CD4-positive, CD25-positive, alpha-beta regulatory T cell (primary cell): Measurements from ENCODE around the gene RABGAP1L. TPM values are rescaled to one million over a fixed set of nuclear protein-coding genes. Genes with fewer than 3 reads are reported as not detected.

Experiments
- ATAC-seq, 2 donors: fragments of 150-1000 bp; cut with Tn5 transposase; one replicate each; pipeline ENCODE4 v1.10.0; 2021; ENCODE audit warnings: low read depth in 2 of 2, moderate number of reproducible peaks in 2 of 2, moderate library complexity in 1 of 2
- DNase-seq, 3 donors: peaks; one replicate each; pipeline versions ENCODE4 v3.0.0 to v3.0.0-alpha.2; 2012 to 2022; ENCODE audit warnings: mixed read lengths in 1 of 3
- H3K27ac ChIP-seq: one replicate; pipeline ENCODE4 v1.7.0; 2013; ENCODE audit warnings: mild to moderate bottlenecking, low read length; ENCODE audit not compliant: insufficient read depth, poor library complexity, severe bottlenecking
- H3K27me3 ChIP-seq: one replicate; pipeline ENCODE4 v1.7.0; 2013; ENCODE audit warnings: low read length; ENCODE audit not compliant: control insufficient read depth, insufficient read depth
- H3K36me3 ChIP-seq: one replicate; pipeline ENCODE4 v1.7.0; 2013; ENCODE audit warnings: mild to moderate bottlenecking, low read length, moderate library complexity; ENCODE audit not compliant: control insufficient read depth, insufficient read depth
- H3K4me1 ChIP-seq: 2 replicates; pipeline ENCODE4 v1.7.0; 2013; ENCODE audit warnings: mild to moderate bottlenecking, low read length; ENCODE audit not compliant: insufficient read depth, control insufficient read depth, poor library complexity, severe bottlenecking
- H3K4me3 ChIP-seq: one replicate; pipeline ENCODE4 v1.7.0; 2013; ENCODE audit warnings: low read depth, mild to moderate bottlenecking, low read length, moderate library complexity
- H3K9me3 ChIP-seq, 2 experiments: 1 replicate in 1 of 2; 2 replicates in 1 of 2; pipeline ENCODE4 v1.7.0; 2013; ENCODE audit warnings: low read length in 2 of 2, mild to moderate bottlenecking in 1 of 2, moderate library complexity in 1 of 2; ENCODE audit not compliant: control insufficient read depth in 2 of 2
- H3K27ac Mint-ChIP-seq, 3 donors: one replicate each; pipeline ENCODE4 v1.8.0; 2020 to 2022; ENCODE audit warnings: mild to moderate bottlenecking in 3 of 3, mixed read lengths in 3 of 3, moderate library complexity in 2 of 3
- H3K27me3 Mint-ChIP-seq: one replicate; pipeline ENCODE4 v1.8.0; 2022; ENCODE audit warnings: mild to moderate bottlenecking, mixed read lengths
- H3K36me3 Mint-ChIP-seq: one replicate; pipeline ENCODE4 v1.8.0; 2020; ENCODE audit warnings: mixed read lengths
- H3K4me1 Mint-ChIP-seq, 4 donors: one replicate each; pipeline ENCODE4 v1.8.0; 2020 to 2022; ENCODE audit warnings: mixed read lengths in 4 of 4, mild to moderate bottlenecking in 1 of 4
- H3K4me3 Mint-ChIP-seq, 4 donors: one replicate each; pipeline ENCODE4 v1.8.0; 2020 to 2022; ENCODE audit warnings: mild to moderate bottlenecking in 4 of 4, mixed read lengths in 4 of 4, moderate library complexity in 3 of 4
- H3K9me3 Mint-ChIP-seq, 7 donors: one replicate each; pipeline ENCODE4 v1.8.0; 2020 to 2022; ENCODE audit warnings: mixed read lengths in 7 of 7, mild to moderate bottlenecking in 3 of 7, moderate library complexity in 2 of 7
- polyA plus RNA-seq, 4 donors: library from polyadenylated mRNA; unstranded; fragments of 300-500 nt; fragmentation: Illumina TruSeq; gene quantifications; one replicate each; pipeline ENCODE4 v1.2.3, GENCODE V29; 2021
- total RNA-seq: library from RNA; stranded (reverse); gene quantifications from one replicate; pipeline ENCODE4 v1.2.3, GENCODE V29; 2022

Gene RABGAP1L
- total and polyA plus RNA-seq, 5 donors from 2014 or later = 69.7 to 118 (median 84.9) TPM

GRCh38 chr1:174289644-174290310 lies 130.5 kb downstream of the RABGAP1L start:
- Mint-ChIP-seq H3K4me1 (peaks cover 0 to 30% (median 6%) of the 10 kb centered on the region in 4 donors), H3K27ac (no peak overlapping the region), H3K27me3 (no peaks in the 10 kb centered on the region), H3K9me3 (peaks cover 0 to 15% (median 4%) of the 10 kb centered on the region in 7 donors), H3K4me3 (no peak overlapping the region), H3K36me3 (peaks cover 78% of the 10 kb centered on the region)
- Histone ChIP-seq H3K27ac (no peak overlapping the region), H3K27me3 (no peaks in the 10 kb centered on the region), H3K9me3 (peaks cover 5 to 6% of the 10 kb centered on the region in 2 experiments), H3K4me1 (no peaks in the 10 kb centered on the region), H3K36me3 (peaks cover 36% of the 10 kb centered on the region), H3K4me3 (no peak overlapping the region)
- DNase-seq = no peak
- no peak for ATAC-seq

GRCh38 chr1:174291059-174291458 lies 131.7 kb downstream of the RABGAP1L start:
- H3K27ac ChIP-seq = no peak overlapping the region
- peaks cover 0 to 15% (median 4%) of the 10 kb centered on the region in 7 donors for H3K9me3 Mint-ChIP-seq
- H3K27ac Mint-ChIP-seq = no peak overlapping the region
- peaks cover 36% of the 10 kb centered on the region for H3K36me3 ChIP-seq
- no peaks in the 10 kb centered on the region for H3K27me3 ChIP-seq
- ATAC-seq (no peak), DNase-seq (no peak)
- H3K9me3 ChIP-seq = peaks cover 5 to 6% of the 10 kb centered on the region in 2 experiments
- no peaks in the 10 kb centered on the region for H3K4me1 ChIP-seq
- peaks cover 0 to 22% (median 6%) of the 10 kb centered on the region in 4 donors for H3K4me1 Mint-ChIP-seq
- H3K4me3 Mint-ChIP-seq = no peak overlapping the region
- peaks cover 75% of the 10 kb centered on the region for H3K36me3 Mint-ChIP-seq
- no peak overlapping the region for H3K4me3 ChIP-seq
- H3K27me3 Mint-ChIP-seq = no peaks in the 10 kb centered on the region

- DNase-seq = no peak
- H3K27ac ChIP-seq = no peak overlapping the region
- H3K27me3 ChIP-seq = no peaks in the 10 kb centered on the region
- H3K4me3 Mint-ChIP-seq = no peak overlapping the region
- peaks cover under 1 to 5% of the 10 kb centered on the region in 2 experiments for H3K9me3 ChIP-seq
- no peak for ATAC-seq
- no peaks in the 10 kb centered on the region for H3K27me3 Mint-ChIP-seq
- peaks cover 45% of the 10 kb centered on the region for H3K36me3 Mint-ChIP-seq
- peaks cover 0 to 12% (median 5%) of the 10 kb centered on the region in 4 donors for H3K4me1 Mint-ChIP-seq
- peaks cover 14% of the 10 kb centered on the region for H3K36me3 ChIP-seq
- no peak overlapping the region for H3K27ac Mint-ChIP-seq
- no peaks in the 10 kb centered on the region for H3K4me1 ChIP-seq
- H3K9me3 Mint-ChIP-seq = peaks cover 0 to 3% (median 0%) of the 10 kb centered on the region in 7 donors
- H3K4me3 ChIP-seq = no peak overlapping the region
These were observed 137.0 kb downstream of the RABGAP1L start for GRCh38 chr1:174296309-174296708.

- H3K9me3 ChIP-seq = peaks cover 0 to 8% of the 10 kb centered on the region in 2 experiments
- peaks cover 3 to 13% (median 10%) of the 10 kb centered on the region in 4 donors for H3K4me1 Mint-ChIP-seq
- H3K9me3 Mint-ChIP-seq = peaks cover 0 to 2% (median 1%) of the 10 kb centered on the region in 7 donors
- H3K27ac Mint-ChIP-seq = no peak overlapping the region
- no peak overlapping the region for H3K4me3 Mint-ChIP-seq
- H3K27ac ChIP-seq = no peak overlapping the region
- peaks cover 14% of the 10 kb centered on the region for H3K36me3 ChIP-seq
- peaks cover 50% of the 10 kb centered on the region for H3K36me3 Mint-ChIP-seq
- H3K4me3 ChIP-seq = no peak overlapping the region
- DNase-seq = no peak
- H3K27me3 ChIP-seq = no peaks in the 10 kb centered on the region
- H3K27me3 Mint-ChIP-seq = no peaks in the 10 kb centered on the region
- ATAC-seq = no peak
- no peaks in the 10 kb centered on the region for H3K4me1 ChIP-seq
These were observed 138.0 kb downstream of the RABGAP1L start for GRCh38 chr1:174297351-174297750.

GRCh38 chr1:174301295-174302077 lies 142.2 kb downstream of the RABGAP1L start:
- DNase-seq = no peak
- H3K27ac Mint-ChIP-seq = peak overlapping the region in 1 of 3 donors; percentile 91
- no peaks in the 10 kb centered on the region for H3K27me3 Mint-ChIP-seq
- Histone ChIP-seq H3K9me3 (peaks cover 0 to 8% of the 10 kb centered on the region in 2 experiments), H3K4me1 (no peaks in the 10 kb centered on the region), H3K27me3 (no peaks in the 10 kb centered on the region), H3K27ac (no peak overlapping the region), H3K4me3 (no peak overlapping the region), H3K36me3 (peaks cover 16% of the 10 kb centered on the region)
- no peak for ATAC-seq
- H3K9me3 Mint-ChIP-seq = peaks cover 0 to 7% (median 2%) of the 10 kb centered on the region in 7 donors
- H3K4me3 Mint-ChIP-seq = no peak overlapping the region
- peaks cover 52% of the 10 kb centered on the region for H3K36me3 Mint-ChIP-seq
- peaks cover 4 to 11% (median 7%) of the 10 kb centered on the region in 4 donors for H3K4me1 Mint-ChIP-seq

- H3K4me3 Mint-ChIP-seq = no peak overlapping the region
These were observed 149.3 kb downstream of the RABGAP1L start for GRCh38 chr1:174308604-174309003.

GRCh38 chr1:174309490-174309889 lies 150.2 kb downstream of the RABGAP1L start:
- Mint-ChIP-seq H3K27ac (peak overlapping the region in 1 of 3 donors; percentile 16), H3K4me1 (peaks cover 2 to 32% (median 9%) of the 10 kb centered on the region in 4 donors), H3K9me3 (peaks cover 7 to 56% (median 20%) of the 10 kb centered on the region in 7 donors), H3K4me3 (no peak overlapping the region), H3K27me3 (no peaks in the 10 kb centered on the region), H3K36me3 (peaks cover 83% of the 10 kb centered on the region)
- Histone ChIP-seq H3K36me3 (peaks cover 43% of the 10 kb centered on the region), H3K27ac (no peak overlapping the region), H3K27me3 (no peaks in the 10 kb centered on the region), H3K4me1 (no peaks in the 10 kb centered on the region), H3K9me3 (peaks cover 16 to 25% of the 10 kb centered on the region in 2 experiments), H3K4me3 (no peak overlapping the region)
- DNase-seq (no peak), ATAC-seq (no peak)

More at GRCh38 chr1:174308604-174309003, 149.3 kb downstream of the RABGAP1L start:
- H3K36me3 ChIP-seq = peaks cover 39% of the 10 kb centered on the region
- H3K9me3 ChIP-seq = peaks cover 8 to 17% of the 10 kb centered on the region in 2 experiments
- Mint-ChIP-seq H3K27ac (no peak overlapping the region), H3K27me3 (no peaks in the 10 kb centered on the region), H3K36me3 (peaks cover 78% of the 10 kb centered on the region), H3K4me1 (peaks cover 0 to 23% (median 9%) of the 10 kb centered on the region in 4 donors), H3K9me3 (peaks cover 3 to 48% (median 14%) of the 10 kb centered on the region in 7 donors)
- no peak for ATAC-seq
- H3K27me3 ChIP-seq = no peaks in the 10 kb centered on the region
- H3K4me1 ChIP-seq = no peaks in the 10 kb centered on the region
- no peak overlapping the region for H3K4me3 ChIP-seq
- no peak for DNase-seq
- no peak overlapping the region for H3K27ac ChIP-seq
